ENCODE results near the gene SCGB1D2. TPM values are rescaled to one million over a fixed set of nuclear protein-coding genes. Genes with fewer than 3 reads are reported as not detected.

SCGB1D2 gene
- polyA plus RNA-seq, 1 donor (not counting 4 experiments of a cell fraction or from before 2014, with no cell fraction given): not detected

GRCh38 chr11:62217191-62217748 lies 24.8 kb upstream of the SCGB1D2 start:
- no peaks in the 10 kb centered on the region for H3K9me1 ChIP-seq (ENCODE audit: control insufficient read depth, extremely low read depth, insufficient read depth, low read length)
- H3K27ac ChIP-seq (ENCODE audit: control insufficient read depth, insufficient read depth, low read length): no peak overlapping the region
- H3K9ac ChIP-seq (ENCODE audit: control insufficient read depth, extremely low read depth, insufficient read depth, low read length): no peak overlapping the region
- no peak overlapping the region for H3K4me3 ChIP-seq (ENCODE audit: control insufficient read depth in 2 of 3, extremely low read depth in 1 of 3, insufficient read depth in 2 of 3, low read depth in 1 of 3, low read length in 3 of 3)
- no peaks in the 10 kb centered on the region for H4K20me1 ChIP-seq (ENCODE audit: control insufficient read depth, extremely low read depth, insufficient read depth, low read length)
- H3K4me1 ChIP-seq (ENCODE audit: control insufficient read depth, extremely low read depth, insufficient read depth, low read length): no peaks in the 10 kb centered on the region
- no peaks in the 10 kb centered on the region for H3K27me3 ChIP-seq (ENCODE audit: control insufficient read depth, extremely low read depth, insufficient read depth, low read length)
- FAIRE-seq (no peak), DNase-seq (ENCODE audit: low read depth, low spot score) (no peak)
- no peaks in the 10 kb centered on the region for H3K9me3 ChIP-seq (ENCODE audit: control insufficient read depth, low read depth, low read length)
- no peak overlapping the region for H2AFZ ChIP-seq (ENCODE audit: control insufficient read depth, low read length)
- dilution Hi-C loops (cut with MboI; ENCODE audit: extremely low pct_ligation_motif_present, low sequenced_read_pairs): no loop called here
- no peak overlapping the region for H3K4me2 ChIP-seq (ENCODE audit: control insufficient read depth, extremely low read depth, insufficient read depth, low read depth, low read length)
- no peaks in the 10 kb centered on the region for H3K36me3 ChIP-seq (ENCODE audit: control insufficient read depth in 2 of 2, extremely low read depth in 1 of 2, insufficient read depth in 2 of 2, low read length in 2 of 2)
- peak in 2 of 3 experiments; percentile 39 to 63 for TF ChIP-seq CTCF (optimal IDR thresholded peaks at IDR 0.05 in 1 of 3, IDR thresholded peaks at IDR 0.05 in 1 of 3, conservative IDR thresholded peaks at IDR 0.05 in 1 of 3; ENCODE audit: extremely low read depth in 1 of 3, insufficient read depth in 2 of 3, low read length in 3 of 3)
- no peak for TF ChIP-seq EZH2 (IDR thresholded peaks at IDR 0.05; ENCODE audit: low read length)
- H3K79me2 ChIP-seq (ENCODE audit: control insufficient read depth, insufficient read depth, low read length): no peaks in the 10 kb centered on the region

- Histone ChIP-seq H3K9me1 (ENCODE audit: control insufficient read depth, extremely low read depth, insufficient read depth, low read length) (no peaks in the 10 kb centered on the region), H3K4me1 (ENCODE audit: control insufficient read depth, extremely low read depth, insufficient read depth, low read length) (no peaks in the 10 kb centered on the region), H3K4me2 (ENCODE audit: control insufficient read depth, extremely low read depth, insufficient read depth, low read depth, low read length) (no peak overlapping the region), H2AFZ (ENCODE audit: control insufficient read depth, low read length) (no peak overlapping the region), H3K27ac (ENCODE audit: control insufficient read depth, insufficient read depth, low read length) (no peak overlapping the region), H3K9me3 (ENCODE audit: control insufficient read depth, low read depth, low read length) (peaks cover 7% of the 10 kb centered on the region), H3K9ac (ENCODE audit: control insufficient read depth, extremely low read depth, insufficient read depth, low read length) (no peak overlapping the region), H4K20me1 (ENCODE audit: control insufficient read depth, extremely low read depth, insufficient read depth, low read length) (no peaks in the 10 kb centered on the region), H3K4me3 (ENCODE audit: control insufficient read depth in 2 of 3, extremely low read depth in 1 of 3, insufficient read depth in 2 of 3, low read depth in 1 of 3, low read length in 3 of 3) (no peak overlapping the region), H3K27me3 (ENCODE audit: control insufficient read depth, extremely low read depth, insufficient read depth, low read length) (no peaks in the 10 kb centered on the region), H3K79me2 (ENCODE audit: control insufficient read depth, insufficient read depth, low read length) (no peaks in the 10 kb centered on the region), H3K36me3 (ENCODE audit: control insufficient read depth in 2 of 2, extremely low read depth in 1 of 2, insufficient read depth in 2 of 2, low read length in 2 of 2) (no peaks in the 10 kb centered on the region)
- DNase-seq (ENCODE audit: low read depth, low spot score) (no peak), FAIRE-seq (no peak)
- dilution Hi-C loops (cut with MboI; ENCODE audit: extremely low pct_ligation_motif_present, low sequenced_read_pairs): no loop called here
- TF ChIP-seq CTCF (optimal IDR thresholded peaks at IDR 0.05 in 1 of 3, IDR thresholded peaks at IDR 0.05 in 1 of 3, conservative IDR thresholded peaks at IDR 0.05 in 1 of 3; ENCODE audit: extremely low read depth in 1 of 3, insufficient read depth in 2 of 3, low read length in 3 of 3) (no peak), EZH2 (IDR thresholded peaks at IDR 0.05; ENCODE audit: low read length) (no peak)
Observed at GRCh38 chr11:62221498-62221897, 20.5 kb upstream of the SCGB1D2 start.

All from keratinocyte (primary cell).